Tibial nerve (tissue), 4 donors: Measurements from ENCODE around the gene UGT1A6. TPM values are rescaled to one million over a fixed set of nuclear protein-coding genes. Genes with fewer than 3 reads are reported as not detected.

Source experiments
- DNase-seq, 2 donors: peaks; one replicate each; pipeline ENCODE4 v3.0.0-alpha.2; 2019; ENCODE audit warnings: low spot score in 2 of 2
- H3K27ac ChIP-seq, 4 donors: fragments of 200-600 bp; sonication (generic) in 3 of 4; one replicate each; pipeline ENCODE4 v1.5.1; 2017 to 2019; ENCODE audit warnings: mild to moderate bottlenecking in 1 of 4
- H3K27me3 ChIP-seq, 2 donors: fragments of 200-600 bp; sonication (generic) in 1 of 2; one replicate each; pipeline versions ENCODE4 v1.5.1 to v1.6.0; 2017 to 2019
- H3K36me3 ChIP-seq, 3 donors: fragments of 200-600 bp; sonication (generic); one replicate each; pipeline ENCODE4 v1.5.1; 2018 to 2019
- H3K4me1 ChIP-seq, 4 donors: fragments of 200-600 bp; sonication (generic) in 3 of 4; one replicate each; pipeline ENCODE4 v1.5.1; 2017 to 2019
- H3K4me3 ChIP-seq, 4 donors: fragments of 200-600 bp; sonication (generic) in 3 of 4; one replicate each; pipeline ENCODE4 v1.5.1; 2017 to 2019; ENCODE audit warnings: mild to moderate bottlenecking in 1 of 4, moderate library complexity in 1 of 4
- H3K9me3 ChIP-seq, 4 donors: fragments of 200-600 bp; sonication (generic) in 3 of 4; one replicate each; pipeline ENCODE4 v1.5.1; 2017 to 2019
- CTCF ChIP-seq, 5 experiments: fragments of 200-600 bp in 3 of 5; fragments of 450-650 bp in 2 of 5; sonication (generic) in 3 of 5; IDR thresholded peaks; one replicate each; pipeline ENCODE4 v1.5.1; 2016 to 2019; ENCODE audit warnings: antibody characterized with exemption in 5 of 5, mild to moderate bottlenecking in 3 of 5, moderate library complexity in 2 of 5
- EP300 ChIP-seq, 2 donors: sonication (generic); formaldehyde crosslinking; IDR thresholded peaks; one replicate each; pipeline ENCODE4 v1.6.1; 2017; ENCODE audit warnings: antibody characterized with exemption in 2 of 2, mild to moderate bottlenecking in 1 of 2
- POLR2A ChIP-seq, 2 donors: fragments of 450-650 bp; IDR thresholded peaks; one replicate each; pipeline ENCODE4 v1.6.1; 2017; ENCODE audit warnings: antibody characterized with exemption in 2 of 2, mild to moderate bottlenecking in 2 of 2, moderate library complexity in 2 of 2
- WGBS, 2 donors: methylation state at CpG; one replicate each; pipeline ENCODE4 v1.1.5; 2018; 5-methylcytosine and 5-hydroxymethylcytosine counted together
- total RNA-seq, 4 donors: library from RNA; depleted of rRNA; stranded (reverse); fragments of >200 nt; gene quantifications; one replicate each; pipeline ENCODE4 v1.1.0, GENCODE V29; 2016

The UGT1A6 gene
- total RNA-seq, 4 donors from 2014 or later: 0.39 TPM; not detected in 3

GRCh38 chr2:233702238-233702637, 9.5 kb downstream of the UGT1A6 start:
- Histone ChIP-seq H3K36me3 (no peaks in the 10 kb centered on the region), H3K27me3 (no peaks in the 10 kb centered on the region), H3K27ac (no peak overlapping the region), H3K4me3 (no peak overlapping the region), H3K4me1 (no peaks in the 10 kb centered on the region), H3K9me3 (peaks cover 0 to 6% (median 0%) of the 10 kb centered on the region in 4 donors)
- no peak for DNase-seq
- no peak for TF ChIP-seq POLR2A (IDR thresholded peaks at IDR 0.05)
- no peak for TF ChIP-seq CTCF (IDR thresholded peaks at IDR 0.05)
- TF ChIP-seq EP300 (IDR thresholded peaks at IDR 0.05): no peak
- 68 to 76% methylated on average over 3 of the region's 3 CpGs for WGBS, 2 donors

GRCh38 chr2:233705911-233706506, 13.3 kb downstream of the UGT1A6 start:
- Histone ChIP-seq H3K36me3 (no peaks in the 10 kb centered on the region), H3K9me3 (peaks cover 0 to 6% (median 0%) of the 10 kb centered on the region in 4 donors), H3K4me3 (no peak overlapping the region), H3K27me3 (no peaks in the 10 kb centered on the region), H3K27ac (no peak overlapping the region), H3K4me1 (no peaks in the 10 kb centered on the region)
- DNase-seq: no peak
- TF ChIP-seq POLR2A (IDR thresholded peaks at IDR 0.05) (no peak), EP300 (IDR thresholded peaks at IDR 0.05) (no peak), CTCF (IDR thresholded peaks at IDR 0.05) (no peak)
- WGBS, 2 donors: 65 to 79% methylated on average over 4 of the region's 4 CpGs

GRCh38 chr2:233706720-233707119, 14.0 kb downstream of the UGT1A6 start:
- Histone ChIP-seq H3K4me1 (no peaks in the 10 kb centered on the region), H3K36me3 (no peaks in the 10 kb centered on the region), H3K27ac (no peak overlapping the region), H3K9me3 (peaks cover 0 to 6% (median 0%) of the 10 kb centered on the region in 4 donors), H3K4me3 (no peak overlapping the region), H3K27me3 (no peaks in the 10 kb centered on the region)
- no peak for TF ChIP-seq POLR2A (IDR thresholded peaks at IDR 0.05)
- TF ChIP-seq CTCF (IDR thresholded peaks at IDR 0.05): no peak
- TF ChIP-seq EP300 (IDR thresholded peaks at IDR 0.05): no peak
- 47 to 56% methylated on average over 1 of the region's 1 CpG for WGBS, 2 donors
- no peak for DNase-seq

- TF ChIP-seq POLR2A (IDR thresholded peaks at IDR 0.05) (no peak), EP300 (IDR thresholded peaks at IDR 0.05) (no peak), CTCF (IDR thresholded peaks at IDR 0.05) (no peak)
- Histone ChIP-seq H3K27ac (no peak overlapping the region), H3K9me3 (peaks cover 0 to 6% (median 0%) of the 10 kb centered on the region in 4 donors), H3K27me3 (no peaks in the 10 kb centered on the region), H3K4me1 (no peaks in the 10 kb centered on the region), H3K4me3 (no peak overlapping the region), H3K36me3 (no peaks in the 10 kb centered on the region)
- DNase-seq: no peak
- WGBS, 2 donors: 67 to 68% methylated on average over 10 of the region's 10 CpGs
Observed at GRCh38 chr2:233707940-233708644, 15.4 kb downstream of the UGT1A6 start.

- Histone ChIP-seq H3K36me3 (no peaks in the 10 kb centered on the region), H3K4me3 (no peak overlapping the region), H3K27ac (no peak overlapping the region), H3K9me3 (peaks cover 0 to 6% (median 0%) of the 10 kb centered on the region in 4 donors), H3K4me1 (no peaks in the 10 kb centered on the region), H3K27me3 (no peaks in the 10 kb centered on the region)
- no peak for TF ChIP-seq CTCF (IDR thresholded peaks at IDR 0.05)
- DNase-seq: no peak
- 78 to 83% methylated on average over 5 of the region's 5 CpGs for WGBS, 2 donors
Observed at GRCh38 chr2:233708942-233709341, 16.3 kb downstream of the UGT1A6 start.
